ENCODE results near the gene CISH.

GRCh38 chr3:50658831-50659230, 47.3 kb upstream of the CISH start:
- TF ChIP-seq CTCF (IDR thresholded peaks at IDR 0.05) (no peak), EZH2 (IDR thresholded peaks at IDR 0.05) (no peak), EZH2phosphoT487 (IDR thresholded peaks at IDR 0.05) (no peak)
